Stimulated activated CD4-positive, alpha-beta T cell treated with anti-CD3 and anti-CD28 coated beads, Interleukin-4, amount 100 ng/mL, for 1 hour (primary cell): ENCODE measurements around the gene SEMA6D.

ENCODE experiments used
- DNase-seq: peaks from one replicate; pipeline ENCODE4 v3.0.0-alpha.2; 2020

Gene SEMA6D

GRCh38 chr15:47792231-47792630 is 74.9 kb downstream of the SEMA6D start:
- DNase-seq: no peak

GRCh38 chr15:47794252-47794914 is 77.1 kb downstream of the SEMA6D start:
- DNase-seq: no peak

- DNase-seq: no peak
Observed at GRCh38 chr15:47795864-47796263, 78.6 kb downstream of the SEMA6D start.

- DNase-seq: no peak
Observed at GRCh38 chr15:47796339-47796738, 79.0 kb downstream of the SEMA6D start.

GRCh38 chr15:47796830-47797229 is 79.5 kb downstream of the SEMA6D start:
- no peak for DNase-seq

GRCh38 chr15:47801522-47801921 is 84.2 kb downstream of the SEMA6D start:
- no peak for DNase-seq

- no peak for DNase-seq
Observed at GRCh38 chr15:47802216-47802615, 84.9 kb downstream of the SEMA6D start.

- no peak for DNase-seq
Observed at GRCh38 chr15:47803767-47804166, 86.5 kb downstream of the SEMA6D start.

GRCh38 chr15:47804733-47805132 is 87.4 kb downstream of the SEMA6D start:
- DNase-seq: no peak

GRCh38 chr15:47806008-47806407 is 88.7 kb downstream of the SEMA6D start:
- no peak for DNase-seq

GRCh38 chr15:47811172-47811571 is 93.9 kb downstream of the SEMA6D start:
- no peak for DNase-seq

- no peak for DNase-seq
Observed at GRCh38 chr15:47812470-47812999, 95.2 kb downstream of the SEMA6D start.

GRCh38 chr15:47813748-47814384 is 96.6 kb downstream of the SEMA6D start:
- DNase-seq: no peak

GRCh38 chr15:47814620-47815019 is 97.3 kb downstream of the SEMA6D start:
- no peak for DNase-seq

GRCh38 chr15:47817969-47818548 is 100.8 kb downstream of the SEMA6D start:
- no peak for DNase-seq

GRCh38 chr15:47819158-47819557 is 101.9 kb downstream of the SEMA6D start:
- DNase-seq: no peak

GRCh38 chr15:47820057-47820746 is 102.9 kb downstream of the SEMA6D start:
- DNase-seq: no peak

GRCh38 chr15:47820747-47821319 is 103.5 kb downstream of the SEMA6D start:
- no peak for DNase-seq

- no peak for DNase-seq
Observed at GRCh38 chr15:47822048-47822447, 104.7 kb downstream of the SEMA6D start.
